ENCODE data around the gene ZNF22. TPM values are rescaled to one million over a fixed set of nuclear protein-coding genes. Genes with fewer than 3 reads are reported as not detected.
A peak's percentile ranks its signal among the peaks of the same experiment; 100 is the strongest.

Gene ZNF22
- polyA plus RNA-seq, 1 experiment: 23.4 TPM

DNA sequence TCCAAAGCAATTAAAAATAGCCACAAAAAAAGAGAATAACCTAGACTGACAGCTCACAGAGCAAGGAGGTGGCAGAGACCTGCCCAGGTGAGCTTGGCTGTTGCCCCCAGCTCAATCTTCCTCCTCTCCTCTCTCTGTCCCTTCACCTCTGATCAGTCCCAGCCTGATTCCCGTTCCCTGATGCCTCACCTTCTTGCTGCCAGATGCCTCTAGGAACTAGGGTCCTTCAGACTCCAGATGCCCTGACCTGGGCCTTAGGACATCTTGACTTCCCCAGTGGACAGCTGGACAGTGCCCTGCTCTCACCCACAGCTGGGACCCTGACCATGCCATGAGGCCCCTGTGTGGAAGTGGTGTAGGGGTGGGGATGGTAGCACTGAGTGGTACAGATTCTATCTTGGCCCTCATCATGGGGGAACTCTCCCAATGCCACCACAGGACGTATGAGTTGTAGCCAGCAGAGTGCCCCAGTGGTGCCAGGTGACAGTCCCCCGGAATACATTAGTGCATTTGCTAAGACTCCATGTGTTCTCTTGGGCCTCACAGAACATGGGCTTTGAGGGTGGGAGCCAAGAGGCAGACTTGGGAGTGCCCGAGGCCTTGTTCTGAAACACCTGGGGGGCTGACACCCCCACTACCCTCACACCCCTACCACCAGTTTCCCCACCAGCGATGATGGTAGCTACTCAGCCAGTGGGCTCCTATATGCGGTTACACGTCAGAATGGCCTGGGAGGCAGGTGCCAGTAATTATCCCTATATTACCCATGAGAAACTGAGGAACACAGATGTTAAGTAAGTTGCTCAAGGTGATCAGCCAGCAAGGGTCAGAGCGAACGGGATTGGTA is 24.1 kb upstream of the ZNF22 start:
- peak overlapping the region; percentile 47 for H3K27ac ChIP-seq (ENCODE audit: low read depth, low read length)
- H3K9me3 ChIP-seq (ENCODE audit: control insufficient read depth, insufficient read depth, low read length): peaks cover 6% of the 10 kb centered on the region; the same call in 1 of the 2 replicates
- ChIA-PET CTCF (interaction anchor here (0.6 to 1.4 kb wide), 7 partner anchors 9 to 780 kb away, joined by 3 to 5 read pairs (median 3); no protein-coding TSS in a partner anchor), POLR2A (no interaction called here)
- H3K27me3 ChIP-seq (ENCODE audit: control insufficient read depth, insufficient read depth, low read length): no peaks in the 10 kb centered on the region
- TF ChIP-seq, protein P1, sequence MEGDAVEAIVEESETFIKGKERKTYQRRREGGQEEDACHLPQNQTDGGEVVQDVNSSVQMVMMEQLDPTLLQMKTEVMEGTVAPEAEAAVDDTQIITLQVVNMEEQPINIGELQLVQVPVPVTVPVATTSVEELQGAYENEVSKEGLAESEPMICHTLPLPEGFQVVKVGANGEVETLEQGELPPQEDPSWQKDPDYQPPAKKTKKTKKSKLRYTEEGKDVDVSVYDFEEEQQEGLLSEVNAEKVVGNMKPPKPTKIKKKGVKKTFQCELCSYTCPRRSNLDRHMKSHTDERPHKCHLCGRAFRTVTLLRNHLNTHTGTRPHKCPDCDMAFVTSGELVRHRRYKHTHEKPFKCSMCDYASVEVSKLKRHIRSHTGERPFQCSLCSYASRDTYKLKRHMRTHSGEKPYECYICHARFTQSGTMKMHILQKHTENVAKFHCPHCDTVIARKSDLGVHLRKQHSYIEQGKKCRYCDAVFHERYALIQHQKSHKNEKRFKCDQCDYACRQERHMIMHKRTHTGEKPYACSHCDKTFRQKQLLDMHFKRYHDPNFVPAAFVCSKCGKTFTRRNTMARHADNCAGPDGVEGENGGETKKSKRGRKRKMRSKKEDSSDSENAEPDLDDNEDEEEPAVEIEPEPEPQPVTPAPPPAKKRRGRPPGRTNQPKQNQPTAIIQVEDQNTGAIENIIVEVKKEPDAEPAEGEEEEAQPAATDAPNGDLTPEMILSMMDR (IDR thresholded peaks at IDR 0.05; ENCODE audit: low read depth, low read length): no peak
- no peak for DNase-seq (ENCODE audit: low read depth, low spot score)
- H3K4me3 ChIP-seq (ENCODE audit: low read depth, low read length): peak overlapping the region; percentile 76

DNA sequence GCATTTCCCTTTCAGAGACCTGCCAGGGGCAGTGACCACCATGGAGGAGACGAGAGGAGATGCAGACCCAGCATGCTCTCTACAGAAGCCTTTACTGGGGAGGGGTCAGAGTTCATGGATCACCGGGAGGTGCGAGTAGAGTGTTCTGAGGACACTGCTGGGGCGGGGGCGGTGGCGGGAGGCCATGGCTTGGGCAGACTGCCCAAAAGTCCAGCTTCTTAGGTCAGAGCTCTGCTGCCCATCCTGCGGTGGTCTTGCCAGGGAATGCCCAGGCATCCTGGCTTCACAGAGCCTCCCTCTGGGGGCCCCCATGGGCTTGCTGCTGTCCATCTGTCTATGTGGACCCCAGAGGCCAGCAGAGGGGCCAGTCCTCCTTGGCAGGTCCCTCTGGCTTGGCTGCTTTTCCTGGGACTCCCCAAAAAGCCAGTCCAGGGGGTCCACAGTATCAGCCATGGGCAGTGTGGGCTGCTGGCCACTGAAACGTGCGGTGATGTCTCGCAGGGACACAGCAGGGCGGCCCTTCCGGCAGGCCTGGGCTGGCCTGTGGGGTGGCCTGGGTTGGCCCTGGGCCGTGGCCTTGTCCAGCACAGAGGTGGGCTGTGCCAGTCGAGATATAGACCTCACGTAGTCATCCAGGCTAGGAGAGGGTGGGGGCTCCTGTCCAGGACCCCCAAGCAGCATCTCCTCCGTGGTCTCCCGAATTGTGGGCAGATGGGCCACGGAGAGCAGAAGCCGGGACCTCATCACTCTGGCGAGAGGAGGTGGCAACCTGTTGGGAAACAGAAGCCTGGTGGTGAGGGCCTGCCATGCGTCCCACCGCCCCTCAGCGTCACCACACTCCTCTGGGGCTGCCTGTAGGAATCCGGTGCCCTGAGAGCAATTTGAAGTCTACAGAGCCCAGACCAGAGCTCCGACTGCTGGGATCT is 23.2 kb upstream of the ZNF22 start:
- DNase-seq (ENCODE audit: low read depth, low spot score): no peak
- Histone ChIP-seq H3K27ac (ENCODE audit: low read depth, low read length) (peak overlapping the region; percentile 11), H3K4me3 (ENCODE audit: low read depth, low read length) (peak overlapping the region; percentile 76), H3K9me3 (ENCODE audit: control insufficient read depth, insufficient read depth, low read length) (peaks cover 6% of the 10 kb centered on the region; the same call in 1 of the 2 replicates), H3K27me3 (ENCODE audit: control insufficient read depth, insufficient read depth, low read length) (no peaks in the 10 kb centered on the region)
- TF ChIP-seq, protein P1 (IDR thresholded peaks at IDR 0.05; ENCODE audit: low read depth, low read length): no peak
- POLR2A ChIA-PET: interaction anchor here (0.9 to 1.3 kb wide), 2 partner anchors 11 to 14 kb away, joined by 4 to 7 read pairs; no protein-coding TSS in a partner anchor
- CTCF ChIA-PET: interaction anchor here (0.6 to 1.3 kb wide), 3 partner anchors 10 to 45 kb away, joined by 3 to 7 read pairs (median 4); no protein-coding TSS in a partner anchor

DNA sequence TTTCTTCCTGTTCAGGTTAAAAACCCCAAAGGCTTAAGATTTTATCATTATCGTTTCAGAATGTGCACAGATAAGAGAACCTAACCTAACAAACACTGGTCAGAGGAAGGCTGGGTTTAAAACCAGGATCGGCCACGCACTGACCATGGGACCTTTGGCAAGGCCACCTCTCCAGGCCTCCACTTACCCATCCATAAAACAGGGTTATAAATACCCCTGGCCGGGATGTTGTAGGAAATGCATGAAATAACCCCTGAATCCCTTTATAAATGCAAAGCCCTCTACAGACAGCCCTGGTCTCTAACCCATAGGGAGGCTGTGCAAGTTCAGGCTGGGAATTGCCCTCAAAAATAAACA is 22.5 kb upstream of the ZNF22 start:
- POLR2A ChIA-PET: interaction anchor here (0.8 to 1.3 kb wide), 6 partner anchors 10 to 43 kb away, joined by 3 to 7 read pairs (median 3); no protein-coding TSS in a partner anchor
- no peaks in the 10 kb centered on the region for H3K27me3 ChIP-seq (ENCODE audit: control insufficient read depth, insufficient read depth, low read length)
- peaks cover 6% of the 10 kb centered on the region; the same call in 1 of the 2 replicates for H3K9me3 ChIP-seq (ENCODE audit: control insufficient read depth, insufficient read depth, low read length)
- H3K27ac ChIP-seq (ENCODE audit: low read depth, low read length): peak overlapping the region; percentile 68
- H3K4me3 ChIP-seq (ENCODE audit: low read depth, low read length): peak overlapping the region; percentile 76
- no peak for DNase-seq (ENCODE audit: low read depth, low spot score)
- TF ChIP-seq, protein P1 (IDR thresholded peaks at IDR 0.05; ENCODE audit: low read depth, low read length): no peak
- CTCF ChIA-PET: interaction anchor here (0.6 to 1.3 kb wide), 3 partner anchors 10 to 45 kb away, joined by 3 to 7 read pairs (median 4); no protein-coding TSS in a partner anchor

DNA sequence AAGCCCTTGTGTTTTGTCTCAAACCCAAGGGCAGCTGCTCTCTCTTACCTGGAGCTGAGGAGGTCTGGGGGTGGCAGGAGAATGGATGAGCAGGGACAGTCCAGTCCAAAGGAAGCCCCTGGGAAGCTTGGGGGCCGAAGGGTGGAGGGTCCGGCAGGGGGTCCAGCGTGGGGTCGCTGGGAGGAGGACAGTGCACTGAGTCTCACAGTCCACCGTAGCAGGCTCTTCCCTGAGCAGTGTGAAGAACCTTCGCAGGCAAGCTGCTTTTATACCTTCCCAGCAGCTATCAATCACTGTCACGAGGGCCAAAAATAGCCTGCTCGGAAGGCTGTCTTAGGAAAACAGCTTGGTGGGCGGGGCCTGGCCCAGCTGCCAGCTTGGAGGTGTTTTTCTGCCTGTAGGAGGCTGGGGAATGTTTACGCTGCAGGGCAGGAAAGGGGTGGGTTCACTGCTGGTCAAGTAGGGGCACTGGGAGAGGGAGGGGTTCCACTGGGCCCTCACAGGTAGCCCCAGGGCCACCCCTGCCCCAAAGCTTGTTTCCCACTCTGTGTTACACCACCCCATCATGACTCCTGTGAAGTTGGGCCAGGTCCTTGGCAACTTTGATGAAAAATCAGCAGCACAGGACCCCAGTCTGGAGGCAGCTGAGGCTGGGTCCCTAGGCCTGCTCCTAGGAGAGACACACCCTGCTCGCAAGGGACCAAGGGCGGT is 22.0 kb upstream of the ZNF22 start, which contains the start of gene DEPP1:
Gene DEPP1 (minus strand): TSS at position 240 of the 711 bp plus-strand sequence. CDS start 779 bp downstream, outside the sequence.
- Histone ChIP-seq H3K9me3 (ENCODE audit: control insufficient read depth, insufficient read depth, low read length) (peaks cover 6% of the 10 kb centered on the region; the same call in 1 of the 2 replicates), H3K4me3 (ENCODE audit: low read depth, low read length) (peak within 1 kb of the TSS; percentile 76), H3K27me3 (ENCODE audit: control insufficient read depth, insufficient read depth, low read length) (no peaks in the 10 kb centered on the region), H3K27ac (ENCODE audit: low read depth, low read length) (peak within 1 kb of the TSS; percentile 68)
- CTCF ChIA-PET: interaction anchor here (0.6 to 1.6 kb wide), 4 partner anchors 11 to 46 kb away, joined by 3 to 7 read pairs (median 4); no protein-coding TSS in a partner anchor
- TF ChIP-seq, protein P1 (IDR thresholded peaks at IDR 0.05; ENCODE audit: low read depth, low read length): peak; percentile 29; the same call in 1 of the 2 replicates
- DNase-seq (ENCODE audit: low read depth, low spot score): peak; percentile 90
- POLR2A ChIA-PET: interaction anchor here (0.8 to 1.3 kb wide), 6 partner anchors 11 to 44 kb away, joined by 3 to 7 read pairs (median 3); no protein-coding TSS in a partner anchor

Data from AG04450 (cell line).